NCI-H226 (cell line): ENCODE results near the gene RAB4A.
"Not testable (repeated sequence)": the region's sequence is repeated elsewhere in the genome, so short reads cannot be mapped to it uniquely, and the experiment has no call there.

Experiments
- DNase-seq: peaks from one replicate; pipeline ENCODE4 v3.0.0-alpha.2; 2015

Gene RAB4A

DNA sequence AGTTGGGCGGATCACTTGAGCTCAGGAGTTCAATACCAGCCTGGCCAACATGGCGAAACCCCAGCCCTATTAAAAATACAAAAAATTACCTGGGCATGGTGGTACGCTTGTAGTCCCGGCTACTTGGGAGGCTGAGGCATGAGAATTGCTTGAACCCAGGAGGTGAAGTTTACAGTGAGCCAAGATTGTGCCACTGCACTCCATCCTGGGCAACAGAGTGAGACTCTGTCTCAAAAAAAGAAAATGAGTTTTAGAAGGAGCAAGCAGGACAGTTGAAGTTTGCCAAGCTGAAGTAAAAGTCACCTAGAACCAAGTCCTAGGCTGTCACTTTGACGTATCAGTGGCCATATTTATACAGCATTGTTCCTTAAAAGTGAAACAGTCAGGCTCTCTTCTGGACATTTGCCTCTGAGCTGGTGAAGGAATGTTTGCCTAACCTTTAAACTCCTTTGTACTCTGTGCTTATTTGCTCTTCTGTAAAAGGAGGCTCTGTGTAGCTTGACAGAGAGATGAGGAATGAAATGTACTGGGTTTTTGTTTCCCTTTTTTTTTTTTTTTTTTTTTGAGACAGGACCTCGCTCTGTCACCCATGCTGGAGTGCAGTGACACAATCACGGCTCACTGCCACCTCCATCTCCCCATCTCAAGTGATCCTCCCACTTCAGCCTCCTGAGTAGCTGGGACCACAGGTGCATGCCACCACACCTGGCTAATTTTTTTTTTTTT is 2.8 kb downstream of the RAB4A start:
- DNase-seq: no peak

GRCh38 chr1:229275005-229275404 is 4.1 kb downstream of the RAB4A start:
- DNase-seq: no peak

DNA sequence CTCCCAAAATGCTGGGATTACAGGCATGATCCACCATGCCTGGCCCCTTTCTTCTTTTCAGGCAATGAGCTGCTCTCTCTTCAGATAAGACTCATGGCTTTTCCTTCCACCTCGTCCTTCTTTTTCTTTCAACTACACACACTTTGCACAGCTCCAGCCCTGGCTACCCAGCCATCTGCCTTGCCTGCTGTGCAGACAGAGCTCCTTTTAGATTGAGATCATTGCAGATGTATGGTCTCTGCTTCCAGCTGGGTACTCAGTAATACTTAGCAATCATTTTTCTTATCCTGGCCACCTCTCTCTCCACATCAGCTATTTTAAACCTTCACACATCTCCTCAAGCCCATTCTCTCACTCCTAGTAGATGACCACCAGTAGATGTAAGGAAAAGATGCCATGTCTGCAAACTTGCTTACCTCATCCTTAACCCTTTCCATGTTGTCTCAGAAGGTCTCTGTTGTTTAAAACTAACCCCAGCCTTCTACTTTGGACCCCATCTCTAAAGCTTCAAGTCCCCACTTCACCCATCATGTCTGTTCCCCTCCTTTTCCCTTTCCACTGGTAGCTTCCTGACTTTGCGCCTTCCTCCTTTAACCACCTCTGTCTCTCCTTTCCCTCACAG is 7.3 kb downstream of the RAB4A start:
- no peak for DNase-seq

DNA sequence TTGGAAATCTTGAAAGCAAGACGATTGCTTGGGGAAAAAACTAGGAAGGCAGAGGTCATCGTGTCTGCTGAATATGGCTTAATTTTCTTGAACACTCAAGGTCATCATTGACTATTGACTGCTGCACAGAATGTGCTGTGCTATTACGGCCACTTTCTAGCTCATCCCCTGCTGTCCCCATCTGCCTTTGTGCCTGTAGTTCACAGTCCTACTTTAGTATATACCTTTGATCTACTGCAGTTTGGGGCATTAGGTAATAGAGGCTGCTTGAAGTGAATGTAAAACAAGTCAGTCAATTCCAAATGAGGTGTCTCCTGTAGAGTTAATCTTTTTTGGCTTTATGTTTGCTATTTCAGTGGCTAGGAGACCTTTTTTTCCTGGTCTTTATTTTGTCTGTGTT is 8.3 kb downstream of the RAB4A start:
- no peak for DNase-seq

DNA sequence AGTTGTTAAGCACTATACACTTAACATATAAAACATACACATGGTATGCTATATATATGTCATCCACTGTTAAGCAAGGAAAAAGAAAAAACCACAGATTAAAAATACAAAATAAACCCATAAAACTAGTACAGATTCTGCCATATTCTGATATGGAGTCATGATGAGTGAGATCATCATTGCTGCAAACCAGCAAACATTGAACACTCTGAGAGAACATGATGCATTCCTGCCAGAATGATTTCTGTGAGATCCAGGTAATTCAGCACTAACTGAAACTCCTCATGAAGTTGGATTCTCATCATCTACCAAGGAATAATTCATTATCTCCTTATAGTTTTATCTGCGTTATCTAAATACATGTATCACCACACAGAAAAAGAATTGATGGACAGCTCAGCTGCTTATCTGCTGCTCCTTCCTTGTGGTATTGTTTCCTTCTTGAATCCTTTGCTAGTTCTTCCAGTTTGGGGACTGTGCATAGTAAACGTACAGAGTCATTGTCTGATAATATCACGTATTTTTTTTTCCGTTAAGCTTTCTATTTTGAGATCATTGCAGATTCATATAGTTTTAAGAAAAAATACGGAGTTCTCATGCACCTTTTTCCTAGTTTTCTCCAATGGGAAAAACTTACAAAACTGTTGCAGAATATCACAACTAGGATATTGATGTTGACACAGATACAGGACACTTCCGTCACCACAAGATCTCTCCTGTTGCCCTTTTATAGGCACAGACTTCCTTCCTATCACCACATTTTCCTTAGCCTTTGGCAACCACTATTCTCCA is 9.3 kb downstream of the RAB4A start:
- DNase-seq: no peak

DNA sequence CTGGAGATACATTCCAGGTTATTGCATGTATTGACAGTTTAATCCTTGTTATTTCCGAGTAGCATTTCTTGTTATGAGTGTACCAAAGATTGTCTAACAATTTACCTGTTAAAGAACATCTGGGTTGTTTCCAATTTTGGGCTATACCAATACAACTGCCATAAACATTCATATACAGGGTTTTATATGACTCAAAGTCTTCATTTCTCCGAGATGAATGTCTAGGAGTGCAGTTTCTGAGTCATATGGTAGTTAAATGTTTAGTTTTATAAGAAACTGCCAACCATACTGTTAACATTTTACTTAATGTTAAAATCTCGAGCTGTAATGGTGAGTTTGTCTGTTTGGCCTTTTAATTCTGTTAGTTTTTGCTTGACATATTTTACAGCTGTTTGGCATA is 10.0 kb downstream of the RAB4A start:
- DNase-seq: no peak

DNA sequence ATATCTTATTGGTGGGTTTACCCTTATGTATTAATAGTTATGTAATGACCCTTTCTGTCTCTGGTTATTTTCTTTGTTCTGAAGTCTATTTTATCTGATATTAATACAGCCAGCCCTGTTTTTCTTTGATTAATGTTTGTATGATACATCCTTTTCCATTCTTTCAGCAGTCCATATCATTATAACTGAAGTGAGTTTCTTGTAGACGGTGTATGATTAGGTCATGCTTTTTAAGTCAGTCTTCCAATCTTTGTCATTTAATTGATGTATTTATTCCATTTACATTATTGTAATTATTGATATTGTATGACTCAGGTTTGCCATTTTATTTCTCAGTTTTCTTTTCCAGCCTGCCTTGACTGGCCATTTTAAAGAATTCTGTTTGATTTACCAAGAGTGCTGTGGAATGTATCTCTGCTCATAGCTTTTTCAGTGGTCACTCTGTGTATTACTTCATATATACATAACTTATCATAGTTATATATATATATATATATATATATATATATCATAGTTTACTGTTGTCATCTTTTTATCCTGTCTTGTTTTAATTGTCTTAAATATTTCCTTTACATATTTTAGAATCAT is 10.5 kb downstream of the RAB4A start:
- DNase-seq: no peak

- no peak for DNase-seq
Observed at GRCh38 chr1:229282295-229282823, 11.4 kb downstream of the RAB4A start.

DNA sequence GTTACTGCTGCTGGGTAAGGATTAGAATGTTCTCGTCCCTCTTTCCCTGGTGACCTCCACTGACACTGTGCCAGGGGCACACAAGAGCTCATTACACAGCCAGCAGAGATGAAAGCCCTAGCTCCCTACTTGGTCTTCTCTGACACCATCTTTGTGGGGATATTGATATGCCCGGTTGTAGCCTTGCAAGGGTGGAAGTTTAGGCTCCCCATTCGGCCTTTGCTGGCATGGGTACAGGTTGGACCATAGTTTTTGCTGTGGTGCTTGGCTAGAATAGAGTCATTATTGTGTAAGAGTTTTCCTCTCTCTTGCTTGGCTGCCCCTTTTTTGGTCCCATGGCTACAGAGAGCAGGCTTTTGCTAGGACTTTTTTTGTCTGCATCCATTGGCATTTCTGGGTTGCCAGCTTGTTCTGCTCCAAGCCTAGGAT is 12.3 kb downstream of the RAB4A start:
- DNase-seq: no peak

GRCh38 chr1:229284887-229285286 is 14.0 kb downstream of the RAB4A start:
- no peak for DNase-seq

DNA sequence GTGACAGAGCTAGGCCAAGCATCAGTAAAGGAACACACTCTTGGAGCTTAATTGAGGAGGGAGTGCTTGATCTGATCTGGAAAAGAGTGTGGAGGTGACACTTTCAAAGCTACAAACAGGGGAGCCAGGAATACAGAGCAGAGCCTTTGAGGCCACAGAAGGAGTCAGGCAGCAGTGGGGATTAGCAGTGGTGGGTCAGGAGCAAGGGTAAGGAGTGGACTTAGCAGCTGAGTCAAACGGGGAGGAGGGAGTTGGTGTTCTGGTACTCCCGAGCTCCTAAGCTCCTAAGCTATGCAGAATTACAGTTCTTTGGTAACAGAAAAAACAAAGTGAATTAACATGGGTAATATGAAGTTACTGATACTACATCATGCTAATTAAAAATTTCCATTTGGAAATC is 14.5 kb downstream of the RAB4A start:
- no peak for DNase-seq

DNA sequence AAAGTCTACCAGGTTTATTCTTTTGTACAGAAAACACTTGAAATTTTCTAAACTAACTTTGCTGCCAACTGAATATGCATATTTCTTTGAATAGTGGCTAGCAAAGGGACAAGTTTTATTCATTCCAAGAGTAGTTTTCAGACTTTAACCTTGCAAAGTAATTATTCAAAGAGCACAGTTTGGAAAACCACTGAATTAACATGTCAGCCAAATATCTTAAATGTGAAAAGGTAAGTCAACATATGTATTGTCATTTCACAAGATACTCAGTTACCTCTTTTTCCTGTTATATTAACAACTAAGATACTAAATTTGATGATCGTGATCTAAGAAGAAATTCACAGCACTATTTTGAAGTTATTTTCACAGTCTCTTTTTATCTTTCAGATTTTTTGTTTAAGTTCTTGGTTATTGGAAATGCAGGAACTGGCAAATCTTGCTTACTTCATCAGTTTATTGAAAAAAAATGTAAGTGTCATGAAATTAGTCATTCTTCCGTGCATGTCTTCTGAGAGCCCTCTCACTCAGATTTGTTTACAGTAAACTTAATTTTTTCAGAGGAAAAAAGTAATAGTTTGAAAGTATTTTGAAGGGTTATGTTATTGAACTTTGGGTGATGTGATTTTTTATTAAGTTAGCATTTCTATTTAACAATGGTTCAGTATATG is 15.3 kb downstream of the RAB4A start:
- DNase-seq: no peak

- DNase-seq: no peak
Observed at GRCh38 chr1:229287267-229287666, 16.4 kb downstream of the RAB4A start.

DNA sequence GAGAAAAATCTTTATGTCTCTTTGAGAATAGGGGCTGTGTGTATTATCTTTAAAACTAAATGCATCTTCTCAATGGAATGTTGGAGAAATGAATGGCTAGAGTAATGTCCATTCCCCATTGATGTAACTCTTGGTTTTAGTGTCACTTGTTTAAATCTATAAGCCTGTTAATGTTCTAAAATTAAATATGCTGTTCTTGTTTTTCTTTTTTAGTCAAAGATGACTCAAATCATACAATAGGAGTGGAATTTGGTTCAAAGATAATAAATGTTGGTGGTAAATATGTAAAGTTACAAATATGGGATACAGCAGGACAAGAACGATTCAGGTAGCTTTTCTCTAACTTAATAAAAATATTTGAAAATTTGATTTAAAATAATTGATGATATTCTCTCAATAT is 17.6 kb downstream of the RAB4A start:
- no peak for DNase-seq

DNA sequence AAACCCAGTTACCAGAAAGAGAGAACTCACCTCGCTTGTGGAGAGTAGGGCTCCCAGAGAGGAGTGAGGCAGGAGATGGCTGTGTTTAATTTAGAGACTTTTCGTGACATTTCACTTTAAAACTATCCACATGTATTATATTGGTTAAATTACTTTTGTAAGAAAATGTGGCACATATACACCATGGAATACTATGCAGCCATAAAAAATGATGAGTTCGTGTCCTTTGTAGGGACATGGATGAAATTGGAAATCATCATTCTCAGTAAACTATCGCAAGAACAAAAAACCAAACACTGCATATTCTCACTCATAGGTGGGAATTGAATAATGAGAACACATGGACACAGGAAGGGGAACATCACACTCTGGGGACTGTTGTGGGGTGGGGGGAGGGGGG is 20.8 kb downstream of the RAB4A start:
- not testable (repeated sequence) for DNase-seq

DNA sequence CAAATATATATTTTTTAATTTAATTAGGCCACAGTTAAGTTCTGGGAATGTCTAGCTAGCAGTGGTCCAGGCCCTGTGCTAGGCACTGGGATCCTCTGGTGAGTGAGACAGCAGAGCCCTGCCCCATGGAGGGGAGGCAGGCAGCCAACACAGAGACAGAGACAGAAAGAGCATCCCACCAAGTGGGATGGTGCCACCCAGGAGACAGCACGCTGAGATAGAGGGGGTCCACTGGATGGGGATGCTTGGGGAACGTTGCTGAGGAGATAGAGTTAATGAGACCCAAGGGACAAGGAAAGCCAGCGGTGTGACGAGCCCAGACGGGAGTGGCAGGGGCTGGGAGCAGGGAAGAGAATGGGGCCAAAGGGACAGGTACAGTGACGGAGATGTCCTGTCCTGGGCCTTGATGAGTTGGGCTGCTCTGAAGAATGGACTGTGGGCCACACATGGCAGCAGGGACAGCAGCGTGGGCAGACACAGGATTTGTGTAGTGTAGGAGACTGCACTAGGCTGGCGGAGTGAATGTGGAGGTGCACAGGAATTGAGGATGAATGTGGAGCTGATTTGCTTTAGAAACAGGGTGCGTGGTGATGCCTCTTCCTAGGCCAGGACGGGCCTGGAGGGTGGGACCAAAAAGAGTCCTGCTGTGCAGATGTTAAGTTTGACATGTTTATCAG is 22.8 kb downstream of the RAB4A start:
- DNase-seq: no peak

GRCh38 chr1:229295745-229296144 is 24.8 kb downstream of the RAB4A start:
- DNase-seq: no peak

GRCh38 chr1:229296541-229296941 is 25.6 kb downstream of the RAB4A start:
- no peak for DNase-seq

DNA sequence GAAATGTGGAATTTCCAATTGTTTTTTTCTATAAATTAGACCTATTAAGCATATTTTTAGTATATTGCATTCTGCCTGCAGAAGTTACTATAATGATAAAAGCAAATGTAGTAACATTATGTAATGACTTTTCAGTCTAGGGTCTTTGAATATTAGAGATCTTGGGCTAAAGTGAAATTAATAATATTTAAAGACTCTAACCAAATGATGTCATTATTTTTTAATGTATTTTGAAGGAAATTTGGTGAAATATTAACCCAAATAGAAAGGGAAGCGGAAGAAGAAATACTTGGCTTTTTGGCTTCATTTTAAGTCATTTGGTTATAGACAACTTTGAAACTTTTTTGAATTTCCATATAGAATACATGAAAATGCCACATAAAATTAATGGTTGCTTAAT is 26.8 kb downstream of the RAB4A start:
- no peak for DNase-seq

- no peak for DNase-seq
Observed at GRCh38 chr1:229298420-229298819, 27.5 kb downstream of the RAB4A start.

DNA sequence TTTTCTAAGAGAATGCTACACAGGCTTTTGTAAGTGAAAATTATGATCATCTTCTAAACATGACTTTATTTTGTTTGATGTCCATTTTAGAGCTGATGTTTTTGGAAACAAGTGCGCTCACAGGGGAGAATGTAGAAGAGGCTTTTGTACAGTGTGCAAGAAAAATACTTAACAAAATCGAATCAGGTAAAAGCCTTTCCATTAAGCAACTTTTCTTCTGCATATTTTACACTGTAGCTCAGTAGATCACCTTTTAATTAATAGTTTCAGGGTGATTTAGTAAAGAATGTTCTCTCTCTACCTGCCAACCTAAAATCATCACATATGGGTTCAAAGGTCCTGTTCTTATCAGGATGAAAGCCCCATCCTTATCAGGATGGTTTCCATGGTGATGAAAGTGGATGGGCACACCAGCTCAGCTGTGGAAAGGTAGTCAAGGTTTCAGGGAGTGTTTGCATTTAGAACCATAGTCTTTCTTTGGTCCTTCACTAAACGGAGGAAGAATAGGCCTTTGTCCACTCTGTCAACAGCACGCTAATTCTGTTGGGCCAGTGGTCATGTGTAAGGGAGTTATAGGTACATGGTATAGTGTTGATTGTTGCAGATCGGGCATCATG is 28.1 kb downstream of the RAB4A start:
- no peak for DNase-seq
